Stimulated activated CD8-positive, alpha-beta memory T cell treated with anti-CD3 and anti-CD28 coated beads, Interleukin-12 subunit alpha, Interleukin-12 subunit beta, amount 100 ng/mL, for 4 hours (primary cell): Measurements from ENCODE around the gene PPP4C.

Experiments used
- DNase-seq: peaks from one replicate; pipeline ENCODE4 v3.0.0-alpha.2; 2020; ENCODE audit warnings: low read depth

PPP4C gene

DNA sequence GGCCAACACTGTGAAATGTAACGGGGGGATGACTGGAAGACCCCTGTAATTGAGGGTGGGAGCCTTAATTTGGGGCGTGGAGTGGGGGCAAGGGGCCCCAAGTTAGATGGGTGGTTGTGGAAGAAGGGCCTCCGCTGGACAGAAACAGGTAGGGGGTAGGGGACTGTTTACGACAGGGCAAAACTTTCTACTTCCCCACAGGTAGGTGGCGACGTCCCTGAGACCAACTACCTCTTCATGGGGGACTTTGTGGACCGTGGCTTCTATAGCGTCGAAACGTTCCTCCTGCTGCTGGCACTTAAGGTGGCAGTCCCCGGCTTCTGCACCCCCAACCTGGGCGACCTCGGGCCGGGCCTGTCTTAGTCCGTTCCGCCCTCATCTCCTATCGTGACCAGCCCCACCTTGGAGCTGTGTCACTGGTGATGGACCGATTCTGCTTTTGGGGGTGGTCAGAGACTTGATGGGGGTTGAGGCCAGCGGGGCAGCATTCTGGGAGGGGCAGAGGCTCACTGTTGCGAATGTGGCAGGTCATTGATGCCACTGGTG, 6.8 kb downstream of the PPP4C start:
- no peak for DNase-seq

GRCh38 chr16:30083216-30084055, 7.6 kb downstream of the PPP4C start:
- no peak for DNase-seq

DNA sequence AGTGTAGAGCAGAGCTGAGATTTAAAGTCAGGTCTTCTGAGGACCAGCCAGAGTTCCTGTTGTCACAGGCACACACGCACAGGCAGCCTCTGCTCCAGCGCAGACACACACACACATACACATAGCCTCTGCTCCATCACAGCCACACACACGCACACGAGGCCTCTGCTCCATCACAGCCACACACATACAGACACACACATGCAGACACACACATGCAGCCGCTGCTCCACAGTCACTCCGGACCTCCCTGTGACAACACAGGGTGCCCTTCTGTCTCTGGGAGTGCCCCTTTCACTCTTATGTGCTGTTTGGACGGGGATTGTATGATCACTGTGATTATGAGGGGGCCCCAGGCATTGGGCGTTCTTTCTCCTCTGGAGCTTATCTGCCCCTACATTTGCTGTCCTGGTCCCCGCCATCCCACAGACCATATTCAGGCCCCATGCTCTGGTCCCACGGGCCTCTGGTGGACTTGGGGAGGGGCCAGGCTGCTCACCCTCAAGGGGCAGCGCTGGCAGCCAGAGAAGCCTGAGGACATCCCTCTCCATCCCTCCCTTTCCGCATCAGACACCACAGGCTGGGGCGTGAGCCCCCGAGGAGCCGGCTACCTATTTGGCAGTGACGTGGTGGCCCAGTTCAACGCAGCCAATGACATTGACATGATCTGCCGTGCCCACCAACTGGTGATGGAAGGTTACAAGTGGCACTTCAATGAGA, 8.5 kb downstream of the PPP4C start:
- no peak for DNase-seq

DNA sequence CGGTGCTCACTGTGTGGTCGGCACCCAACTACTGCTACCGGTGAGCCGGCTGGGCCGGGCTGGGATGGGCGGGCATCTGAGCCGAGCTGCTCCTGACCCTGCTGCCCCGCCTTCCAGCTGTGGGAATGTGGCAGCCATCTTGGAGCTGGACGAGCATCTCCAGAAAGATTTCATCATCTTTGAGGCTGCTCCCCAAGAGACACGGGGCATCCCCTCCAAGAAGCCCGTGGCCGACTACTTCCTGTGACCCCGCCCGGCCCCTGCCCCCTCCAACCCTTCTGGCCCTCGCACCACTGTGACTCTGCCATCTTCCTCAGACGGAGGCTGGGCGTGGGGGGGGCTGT, 9.0 kb downstream of the PPP4C start:
- DNase-seq: no peak

DNA sequence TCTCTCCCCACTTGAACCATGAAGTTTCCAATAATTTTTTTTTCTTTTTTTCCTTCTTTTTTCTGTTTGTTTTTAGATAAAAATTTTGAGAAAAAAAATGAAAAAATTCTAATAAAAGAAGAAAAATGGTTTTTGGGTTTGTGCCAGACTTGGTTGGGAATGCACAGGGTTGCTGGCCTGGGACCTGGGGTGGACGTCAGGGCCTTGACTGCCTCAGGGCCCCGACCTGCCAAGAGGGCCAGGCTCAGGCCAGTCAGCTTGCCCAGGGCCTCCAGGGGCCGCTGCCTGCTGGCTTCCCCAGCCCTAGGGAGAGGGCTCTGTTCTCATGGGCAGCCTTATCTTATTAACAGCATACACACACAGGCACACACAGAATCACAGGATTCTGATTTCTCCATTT, 9.5 kb downstream of the PPP4C start:
- no peak for DNase-seq

- DNase-seq: no peak
Measured at GRCh38 chr16:30085820-30086219, 10.0 kb downstream of the PPP4C start.

GRCh38 chr16:30086291-30087140, 10.7 kb downstream of the PPP4C start:
- no peak for DNase-seq

GRCh38 chr16:30087181-30087898, 11.5 kb downstream of the PPP4C start:
- DNase-seq: no peak

DNA sequence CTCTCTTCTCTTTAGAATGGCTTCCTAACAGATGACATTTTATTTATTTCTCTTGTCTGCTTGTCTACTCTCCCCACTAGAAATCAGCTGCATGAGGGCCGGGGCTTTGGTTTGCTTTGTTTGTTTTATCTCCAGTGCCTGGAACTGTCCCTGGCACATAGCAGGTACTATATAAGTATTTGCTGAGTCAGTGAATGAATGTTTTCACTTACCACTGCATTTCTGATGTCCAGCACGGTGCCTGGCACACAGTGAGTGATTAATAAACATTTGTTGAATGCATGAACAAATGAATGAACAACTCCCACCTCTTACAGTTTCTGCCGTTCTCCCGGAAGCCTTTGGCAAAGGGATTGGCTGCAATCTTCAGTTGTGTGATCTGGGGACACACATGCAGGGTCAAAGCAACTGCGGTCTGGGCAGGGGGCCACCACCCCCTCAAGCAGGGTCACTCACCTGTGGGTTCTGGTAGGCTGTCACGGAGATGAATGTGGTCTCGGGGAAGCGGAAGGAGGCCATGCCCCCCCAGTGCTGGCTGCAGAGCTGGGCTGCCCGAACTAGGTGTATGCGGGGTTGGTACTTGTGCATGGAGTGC, 12.5 kb downstream of the PPP4C start:
- DNase-seq: no peak

DNA sequence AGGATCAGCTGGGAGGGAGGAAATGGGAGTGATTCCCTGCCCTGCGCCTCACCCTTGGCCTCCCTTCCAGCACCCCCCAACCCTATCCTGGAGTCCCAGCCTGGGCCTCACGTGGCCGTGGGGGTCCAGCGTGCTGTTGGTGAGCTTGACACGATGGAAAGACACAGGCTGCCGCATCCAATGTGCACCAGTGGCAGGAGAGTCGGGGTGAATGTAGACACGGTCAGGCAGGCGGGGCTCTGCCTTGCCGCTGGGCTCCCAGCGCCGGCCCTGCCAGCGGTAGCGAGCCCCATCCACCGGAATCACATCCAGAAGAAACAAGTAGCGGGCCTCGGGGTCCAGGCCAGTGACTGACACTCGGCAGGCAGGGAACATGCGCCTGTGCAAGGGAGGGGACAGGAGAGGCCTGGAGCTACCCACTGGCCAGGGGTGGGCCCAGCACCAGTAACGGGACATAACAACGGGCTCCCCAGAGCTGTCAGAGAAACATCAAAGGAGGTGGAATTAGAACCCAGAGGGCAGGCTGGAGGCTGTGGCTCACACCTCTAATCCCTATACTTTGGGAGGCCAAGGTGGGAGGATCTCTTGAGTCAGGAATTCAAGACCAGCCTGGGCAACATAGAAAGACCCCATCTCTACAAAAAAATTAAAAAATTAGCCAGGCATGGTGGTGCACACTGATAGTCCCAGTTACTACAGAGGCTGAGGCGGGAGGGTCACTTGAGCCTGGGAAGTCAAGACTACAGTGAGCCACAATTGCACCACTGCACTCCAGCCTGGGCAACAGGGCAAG, 13.2 kb downstream of the PPP4C start:
- DNase-seq: no peak

DNA sequence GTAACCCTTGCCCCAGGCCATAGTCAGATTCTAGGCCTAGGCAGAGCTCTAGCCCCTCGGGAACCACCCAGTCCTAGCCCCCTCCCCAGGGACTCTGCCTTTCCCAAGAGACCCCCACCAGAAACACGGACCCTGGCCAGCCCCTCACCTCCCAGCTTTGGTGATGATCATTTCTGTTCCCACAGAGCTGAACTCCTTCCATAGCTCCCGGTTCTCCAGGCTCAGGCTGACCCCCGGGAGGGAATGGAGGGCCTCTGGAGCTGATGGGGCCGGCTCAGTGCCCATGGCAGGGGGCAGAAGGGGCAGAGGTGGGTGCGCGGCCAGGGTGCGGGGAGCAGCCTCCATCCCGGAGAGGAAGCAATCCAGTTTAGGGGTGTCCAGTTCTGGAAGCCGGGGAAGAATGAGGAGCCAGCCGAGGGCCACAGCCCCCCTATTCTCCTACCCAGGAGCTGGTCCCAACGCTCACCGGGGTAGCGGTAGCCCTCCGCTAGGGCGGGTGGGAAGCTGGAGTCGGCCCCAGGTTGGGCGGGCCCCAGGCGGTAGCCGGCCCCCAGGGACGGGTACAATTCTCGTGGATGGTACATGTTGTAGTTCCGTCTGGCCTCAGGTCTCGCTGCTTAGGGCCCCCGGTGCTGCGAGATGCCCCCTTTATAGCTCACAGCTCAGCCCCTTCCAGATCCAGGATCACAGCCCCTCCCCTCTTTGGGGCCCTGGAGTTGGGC, 15.0 kb downstream of the PPP4C start:
- no peak for DNase-seq

- peak; percentile 89 for DNase-seq
Measured at GRCh38 chr16:30091474-30092372, 15.9 kb downstream of the PPP4C start, which contains the start of gene TBX6. Gene TBX6, minus strand, starts transcription at chr16:30091924. Its CDS starts 731 bp downstream, at chr16:30091193.

DNA sequence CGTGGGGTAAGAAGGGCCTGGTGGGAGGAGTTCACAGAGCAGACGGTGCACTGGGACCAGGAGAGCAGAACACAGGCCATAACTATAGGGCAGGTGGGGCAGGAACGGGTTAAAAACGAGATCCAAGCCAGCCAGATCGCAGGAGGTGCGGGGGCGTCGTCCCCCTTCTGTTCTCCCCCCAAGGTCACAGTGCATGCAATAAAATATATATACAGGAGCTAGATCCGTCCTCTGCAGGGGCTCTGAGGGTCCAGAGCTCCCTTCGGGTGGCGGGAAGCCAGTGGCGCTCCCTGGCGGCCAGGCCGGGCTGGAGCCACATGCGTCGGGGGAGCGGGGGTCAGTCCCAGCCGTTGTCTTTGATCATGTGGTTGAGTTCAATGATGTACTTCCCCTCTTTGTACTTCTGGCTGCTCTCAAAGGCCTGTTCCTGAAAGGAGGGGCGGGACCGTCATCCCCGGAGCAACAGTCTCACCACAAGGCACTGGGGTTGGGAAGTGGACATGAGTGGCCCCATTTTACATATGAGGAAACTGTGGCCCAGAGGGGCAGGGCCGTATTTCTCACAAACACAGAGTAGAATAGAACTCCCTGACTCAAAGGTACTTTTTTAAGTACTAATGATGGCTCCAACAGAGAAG, 16.7 kb downstream of the PPP4C start:
- DNase-seq: peak; percentile 28

- no peak for DNase-seq
Measured at GRCh38 chr16:30094541-30095165, 18.9 kb downstream of the PPP4C start.

DNA sequence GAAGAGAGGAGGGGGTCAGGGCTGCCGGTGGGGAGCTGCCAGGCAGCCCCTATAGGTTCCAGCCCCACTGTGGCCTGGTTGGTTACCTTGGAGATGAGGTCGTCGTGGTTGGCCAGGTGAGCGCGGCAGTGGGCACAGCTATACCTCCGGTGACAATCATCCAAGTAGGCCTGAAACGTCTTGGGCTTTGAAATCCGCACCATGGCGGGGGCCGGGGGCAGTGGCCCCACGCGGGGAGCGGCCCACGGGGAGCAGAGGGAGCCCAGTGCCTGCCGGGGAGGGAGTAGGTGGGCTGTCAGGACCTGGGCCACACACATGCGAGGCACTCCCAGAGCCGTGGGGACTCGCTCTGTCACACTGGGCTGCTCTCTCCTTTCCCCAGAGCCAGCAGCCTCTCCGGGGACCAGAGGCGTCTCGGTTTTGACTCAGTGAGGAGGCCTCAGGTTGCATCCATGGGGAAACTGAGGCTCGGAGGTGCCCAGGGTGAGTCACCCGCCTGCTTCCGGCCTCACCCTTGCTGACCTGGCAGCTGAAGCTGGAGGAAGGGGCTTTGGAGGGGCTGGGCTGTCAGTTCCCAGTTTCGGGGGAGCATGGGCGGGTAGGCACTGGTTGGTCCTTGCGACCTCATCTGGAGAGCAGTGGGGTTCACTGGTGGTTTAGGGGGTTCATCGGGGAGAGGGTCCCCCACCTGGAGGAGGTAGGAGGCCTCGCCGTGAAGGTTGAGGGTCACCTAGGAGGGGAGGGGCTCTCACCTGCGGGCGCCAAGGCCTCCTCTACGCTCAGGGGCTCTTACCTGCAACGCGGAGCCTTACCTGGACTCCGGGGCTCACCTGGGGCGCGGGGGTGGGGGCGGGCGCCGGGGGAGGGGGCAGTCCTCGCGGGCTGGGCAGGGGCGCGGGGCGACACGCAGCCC, 19.6 kb downstream of the PPP4C start:
- no peak for DNase-seq

GRCh38 chr16:30096105-30096861, 20.5 kb downstream of the PPP4C start, which contains the start of gene YPEL3:
Gene YPEL3, minus strand, starts transcription at chr16:30096213. Its CDS starts 731 bp downstream, at chr16:30095482.
- peak; percentile 79 for DNase-seq
